CD8-positive, alpha-beta memory T cell (primary cell): ENCODE data around the gene EIF4EBP2. TPM values are rescaled to one million over a fixed set of nuclear protein-coding genes. Genes with fewer than 3 reads are reported as not detected.

Experiments used
- CTCF ChIA-PET: fragments of 350-600 bp; sonication (Branson Sonifier 250); formaldehyde crosslinking; loops from one replicate; lab custom pipeline; 2021; ENCODE audit warnings: antibody characterized with exemption; lab: Charles Lee
- POLR2A ChIA-PET: fragments of 350-600 bp; sonication (Branson Sonifier 250); formaldehyde crosslinking; loops from one replicate; lab custom pipeline; 2021; ENCODE audit warnings: antibody characterized with exemption; lab: Charles Lee
- DNase-seq, 5 donors: peaks; one replicate each; pipeline versions ENCODE4 v3.0.0 to v3.0.0-alpha.2; 2020 to 2022; ENCODE audit warnings: mixed read lengths in 1 of 5
- H3K27ac ChIP-seq: one replicate; pipeline ENCODE4 v1.7.0; 2013; ENCODE audit warnings: low read depth, mild to moderate bottlenecking, low read length, moderate library complexity
- H3K27me3 ChIP-seq: 2 replicates; pipeline ENCODE4 v1.7.0; 2013; ENCODE audit warnings: low read length, mild to moderate bottlenecking; ENCODE audit not compliant: insufficient read depth, poor library complexity, severe bottlenecking
- H3K36me3 ChIP-seq: 2 replicates; pipeline ENCODE4 v1.7.0; 2013; ENCODE audit warnings: mild to moderate bottlenecking, low read length, moderate library complexity; ENCODE audit not compliant: insufficient read depth
- H3K4me1 ChIP-seq: 2 replicates; pipeline ENCODE4 v1.7.0; 2013; ENCODE audit warnings: mild to moderate bottlenecking, low read length, moderate library complexity; ENCODE audit not compliant: insufficient read depth
- H3K4me3 ChIP-seq: 2 replicates; pipeline ENCODE4 v1.7.0; 2013; ENCODE audit warnings: mild to moderate bottlenecking, low read length
- H3K9me3 ChIP-seq: 2 replicates; pipeline ENCODE4 v1.7.0; 2013; ENCODE audit warnings: mild to moderate bottlenecking, low read length
- H3K27ac Mint-ChIP-seq, 8 donors: one replicate each; pipeline ENCODE4 v1.8.0; 2020 to 2021; ENCODE audit warnings: mixed read lengths in 8 of 8, mild to moderate bottlenecking in 6 of 8, inconsistent platforms in 3 of 8, moderate library complexity in 3 of 8
- H3K27me3 Mint-ChIP-seq, 2 donors: one replicate each; pipeline ENCODE4 v1.8.0; 2020 to 2021; ENCODE audit warnings: mixed read lengths in 2 of 2, mild to moderate bottlenecking in 1 of 2, moderate library complexity in 1 of 2
- H3K36me3 Mint-ChIP-seq, 3 donors: one replicate each; pipeline ENCODE4 v1.8.0; 2020 to 2021; ENCODE audit warnings: mixed read lengths in 3 of 3, inconsistent platforms in 1 of 3, mild to moderate bottlenecking in 1 of 3
- H3K4me1 Mint-ChIP-seq, 3 donors: one replicate each; pipeline ENCODE4 v1.8.0; 2020 to 2021; ENCODE audit warnings: mixed read lengths in 3 of 3, inconsistent platforms in 1 of 3, mild to moderate bottlenecking in 1 of 3
- H3K4me3 Mint-ChIP-seq, 7 donors: one replicate each; pipeline ENCODE4 v1.8.0; 2020 to 2021; ENCODE audit warnings: mixed read lengths in 7 of 7, mild to moderate bottlenecking in 6 of 7, moderate library complexity in 4 of 7, inconsistent platforms in 2 of 7
- H3K9me3 Mint-ChIP-seq, 5 donors: one replicate each; pipeline ENCODE4 v1.8.0; 2020 to 2022; ENCODE audit warnings: mixed read lengths in 5 of 5, mild to moderate bottlenecking in 3 of 5, moderate library complexity in 2 of 5, inconsistent platforms in 1 of 5
- polyA plus RNA-seq: library from polyadenylated mRNA; unstranded; fragments of 300-500 nt; fragmentation: Illumina TruSeq; gene quantifications from one replicate; pipeline ENCODE4 v1.2.3, GENCODE V29; 2021
- total RNA-seq, 2 experiments: library from RNA; stranded (reverse); gene quantifications; one replicate each; pipeline ENCODE4 v1.2.3, GENCODE V29; 2021

The EIF4EBP2 gene
- total and polyA plus RNA-seq, 3 experiments from 2014 or later = 44.4 to 61.9 (median 45.8) TPM

- no peak overlapping the region for H3K27ac ChIP-seq
- Mint-ChIP-seq H3K4me1 (peaks cover 71 to 81% (median 79%) of the 10 kb centered on the region in 3 donors), H3K4me3 (peak overlapping the region in 2 of 7 donors; percentile 5 to 21), H3K9me3 (no peaks in the 10 kb centered on the region), H3K27me3 (no peaks in the 10 kb centered on the region), H3K36me3 (peaks cover 0 to 43% (median 15%) of the 10 kb centered on the region in 3 donors), H3K27ac (peak overlapping the region in 7 of 8 donors; percentile 13 to 78 (median 36))
- H3K9me3 ChIP-seq = no peaks in the 10 kb centered on the region
- DNase-seq = no peak
- H3K27me3 ChIP-seq = no peaks in the 10 kb centered on the region
- POLR2A ChIA-PET = no interaction called here
- H3K4me3 ChIP-seq = no peak overlapping the region
- peaks cover 30% of the 10 kb centered on the region for H3K4me1 ChIP-seq
- no peaks in the 10 kb centered on the region for H3K36me3 ChIP-seq
- CTCF ChIA-PET = interaction anchor here (0.8 kb wide), 1 partner anchor 52 kb away, joined by 4 read pairs; no protein-coding TSS in a partner anchor
These were observed 5.8 kb downstream of the EIF4EBP2 start for GRCh38 chr10:70409772-70410171.

GRCh38 chr10:70410608-70411007 lies 6.7 kb downstream of the EIF4EBP2 start:
- Histone ChIP-seq H3K36me3 (no peaks in the 10 kb centered on the region), H3K4me1 (peaks cover 32% of the 10 kb centered on the region), H3K4me3 (no peak overlapping the region), H3K9me3 (no peaks in the 10 kb centered on the region), H3K27ac (no peak overlapping the region), H3K27me3 (no peaks in the 10 kb centered on the region)
- ChIA-PET CTCF (no interaction called here), POLR2A (no interaction called here)
- H3K27me3 Mint-ChIP-seq = no peaks in the 10 kb centered on the region
- H3K4me1 Mint-ChIP-seq = peaks cover 70 to 81% (median 79%) of the 10 kb centered on the region in 3 donors
- no peak for DNase-seq
- H3K27ac Mint-ChIP-seq = peak overlapping the region in 1 of 8 donors; percentile 49
- H3K4me3 Mint-ChIP-seq = peak overlapping the region in 1 of 7 donors; percentile 6
- no peaks in the 10 kb centered on the region for H3K9me3 Mint-ChIP-seq
- H3K36me3 Mint-ChIP-seq = peaks cover 0 to 37% (median 16%) of the 10 kb centered on the region in 3 donors

GRCh38 chr10:70412356-70412755 lies 8.4 kb downstream of the EIF4EBP2 start:
- Mint-ChIP-seq H3K36me3 (peaks cover 0 to 32% (median 18%) of the 10 kb centered on the region in 3 donors), H3K9me3 (no peaks in the 10 kb centered on the region), H3K27ac (peak overlapping the region in 3 of 8 donors; percentile 21 to 48 (median 33))

GRCh38 chr10:70417568-70417967 lies 13.6 kb downstream of the EIF4EBP2 start:
- Histone ChIP-seq H3K27me3 (no peaks in the 10 kb centered on the region), H3K4me1 (peaks cover 14% of the 10 kb centered on the region), H3K9me3 (no peaks in the 10 kb centered on the region), H3K4me3 (no peak overlapping the region), H3K27ac (no peak overlapping the region), H3K36me3 (peaks cover 19% of the 10 kb centered on the region)
- Mint-ChIP-seq H3K27me3 (no peaks in the 10 kb centered on the region), H3K9me3 (no peaks in the 10 kb centered on the region), H3K4me1 (peaks cover 28 to 48% (median 43%) of the 10 kb centered on the region in 3 donors), H3K36me3 (peaks cover 0 to 34% (median 10%) of the 10 kb centered on the region in 3 donors), H3K4me3 (no peak overlapping the region), H3K27ac (peak overlapping the region in 2 of 8 donors; percentile 21 to 61)
- ChIA-PET CTCF (no interaction called here), POLR2A (interaction anchor here (1.0 kb wide), 1 partner anchor 12 kb away, joined by 4 read pairs; no protein-coding TSS in a partner anchor)
- no peak for DNase-seq

More at GRCh38 chr10:70412356-70412755, 8.4 kb downstream of the EIF4EBP2 start:
- no peak for DNase-seq
- ChIA-PET CTCF (interaction anchor here (1.0 kb wide), 1 partner anchor 15 kb away, joined by 3 read pairs; no protein-coding TSS in a partner anchor), POLR2A (no interaction called here)
- no peaks in the 10 kb centered on the region for H3K27me3 Mint-ChIP-seq
- H3K9me3 ChIP-seq = no peaks in the 10 kb centered on the region
- no peak overlapping the region for H3K27ac ChIP-seq
- H3K4me3 ChIP-seq = no peak overlapping the region
- H3K36me3 ChIP-seq = no peaks in the 10 kb centered on the region
- H3K27me3 ChIP-seq = no peaks in the 10 kb centered on the region
- peaks cover 26% of the 10 kb centered on the region for H3K4me1 ChIP-seq
- H3K4me1 Mint-ChIP-seq = peaks cover 67 to 81% (median 80%) of the 10 kb centered on the region in 3 donors
- peak overlapping the region in 1 of 7 donors; percentile 6 for H3K4me3 Mint-ChIP-seq

- Histone ChIP-seq H3K27ac (no peak overlapping the region), H3K4me3 (no peak overlapping the region), H3K9me3 (no peaks in the 10 kb centered on the region), H3K4me1 (peaks cover 11% of the 10 kb centered on the region), H3K36me3 (peaks cover 22% of the 10 kb centered on the region), H3K27me3 (no peaks in the 10 kb centered on the region)
- Mint-ChIP-seq H3K36me3 (peaks cover 0 to 41% (median 16%) of the 10 kb centered on the region in 3 donors), H3K27ac (peak overlapping the region in 3 of 8 donors; percentile 7 to 61 (median 17)), H3K27me3 (no peaks in the 10 kb centered on the region), H3K9me3 (no peaks in the 10 kb centered on the region), H3K4me1 (peaks cover 24 to 41% (median 41%) of the 10 kb centered on the region in 3 donors), H3K4me3 (no peak overlapping the region)
- CTCF ChIA-PET = no interaction called here
- no peak for DNase-seq
- POLR2A ChIA-PET = no interaction called here
These were observed 14.3 kb downstream of the EIF4EBP2 start for GRCh38 chr10:70418229-70418628.

- peak overlapping the region in 1 of 8 donors; percentile 35 for H3K27ac Mint-ChIP-seq
These were observed 14.8 kb downstream of the EIF4EBP2 start for GRCh38 chr10:70418713-70419112.

GRCh38 chr10:70424320-70424719 lies 20.4 kb downstream of the EIF4EBP2 start:
- no peaks in the 10 kb centered on the region for H3K9me3 Mint-ChIP-seq
- ChIA-PET POLR2A (interaction anchor here (0.6 kb wide), 1 partner anchor 20 kb away, joined by 3 read pairs; no protein-coding TSS in a partner anchor), CTCF (no interaction called here)
- Histone ChIP-seq H3K4me3 (no peak overlapping the region), H3K9me3 (no peaks in the 10 kb centered on the region), H3K27ac (no peak overlapping the region), H3K36me3 (peaks cover 49% of the 10 kb centered on the region), H3K4me1 (no peaks in the 10 kb centered on the region), H3K27me3 (no peaks in the 10 kb centered on the region)
- H3K36me3 Mint-ChIP-seq = peaks cover 0 to 93% (median 32%) of the 10 kb centered on the region in 3 donors
- peaks cover 3 to 15% (median 5%) of the 10 kb centered on the region in 3 donors for H3K4me1 Mint-ChIP-seq
- no peak overlapping the region for H3K4me3 Mint-ChIP-seq
- no peak for DNase-seq
- H3K27ac Mint-ChIP-seq = peak overlapping the region in 4 of 8 donors; percentile 5 to 79 (median 38)
- no peaks in the 10 kb centered on the region for H3K27me3 Mint-ChIP-seq

More at GRCh38 chr10:70418713-70419112, 14.8 kb downstream of the EIF4EBP2 start:
- Histone ChIP-seq H3K9me3 (no peaks in the 10 kb centered on the region), H3K27me3 (no peaks in the 10 kb centered on the region), H3K27ac (no peak overlapping the region), H3K4me1 (peaks cover 11% of the 10 kb centered on the region), H3K4me3 (no peak overlapping the region), H3K36me3 (peaks cover 25% of the 10 kb centered on the region)
- Mint-ChIP-seq H3K27me3 (no peaks in the 10 kb centered on the region), H3K36me3 (peaks cover 0 to 46% (median 17%) of the 10 kb centered on the region in 3 donors), H3K9me3 (no peaks in the 10 kb centered on the region), H3K4me1 (peaks cover 22 to 39% (median 39%) of the 10 kb centered on the region in 3 donors), H3K4me3 (no peak overlapping the region)
- no peak for DNase-seq
- ChIA-PET CTCF (no interaction called here), POLR2A (no interaction called here)

GRCh38 chr10:70425096-70425495 lies 21.2 kb downstream of the EIF4EBP2 start:
- Mint-ChIP-seq H3K27me3 (no peaks in the 10 kb centered on the region), H3K4me1 (peaks cover 0 to 15% (median 5%) of the 10 kb centered on the region in 3 donors), H3K9me3 (no peaks in the 10 kb centered on the region), H3K4me3 (no peak overlapping the region), H3K36me3 (peaks cover 0 to 92% (median 32%) of the 10 kb centered on the region in 3 donors), H3K27ac (peak overlapping the region in 2 of 8 donors; percentile 7 to 17)
- Histone ChIP-seq H3K27me3 (no peaks in the 10 kb centered on the region), H3K9me3 (no peaks in the 10 kb centered on the region), H3K36me3 (peaks cover 44% of the 10 kb centered on the region), H3K4me3 (no peak overlapping the region), H3K4me1 (no peaks in the 10 kb centered on the region), H3K27ac (no peak overlapping the region)
- ChIA-PET POLR2A (no interaction called here), CTCF (no interaction called here)
- DNase-seq = no peak
